Measurements from ENCODE around the gene DENND4B.

The DENND4B gene

GRCh38 chr1:153882296-153882912 lies 64.1 kb downstream of the DENND4B start:
- no peak for DNase-seq

GRCh38 chr1:153881751-153882150 lies 64.8 kb downstream of the DENND4B start:
- DNase-seq, result no peak

GRCh38 chr1:153880962-153881361 lies 65.6 kb downstream of the DENND4B start:
- DNase-seq, result peak in 1 of 4 experiments; percentile 20

GRCh38 chr1:153880024-153880423 lies 66.5 kb downstream of the DENND4B start:
- DNase-seq, result no peak

All from activated naive CD4-positive, alpha-beta T cell (primary cell).